ENCODE data around the gene HS6ST3.

GRCh38 chr13:96172066-96172465 is 82.2 kb downstream of the HS6ST3 start:
- TF ChIP-seq EZH2 (IDR thresholded peaks at IDR 0.05; ENCODE audit: borderline replicate concordance, low read length) (no peak), CTCF (conservative IDR thresholded peaks at IDR 0.05 in 1 of 2, IDR thresholded peaks at IDR 0.05 in 1 of 2; ENCODE audit: extremely low read depth in 1 of 2, insufficient read depth in 1 of 2, low read depth in 1 of 2, low read length in 2 of 2) (no peak)
